Osteoblast (primary cell): Measurements from ENCODE around the gene PCDHGA6. TPM values are rescaled to one million over a fixed set of nuclear protein-coding genes. Genes with fewer than 3 reads are reported as not detected.

Experiments used
- DNase-seq: peaks from one replicate; pipeline ENCODE4 v3.0.0; 2011; ENCODE audit warnings: low spot score, mixed read lengths; ENCODE audit not compliant: insufficient read length; ENCODE audit errors: missing footprints
- H2AFZ ChIP-seq: 2 replicates; pipeline ENCODE4 v1.6.0; 2011; ENCODE audit warnings: mild to moderate bottlenecking, low read length
- H3K27ac ChIP-seq: 2 replicates; pipeline ENCODE4 v1.5.1; 2011; ENCODE audit warnings: mild to moderate bottlenecking, low read depth, low read length, moderate library complexity
- H3K27me3 ChIP-seq: 2 replicates; pipeline ENCODE4 v1.6.0; 2012; ENCODE audit warnings: mild to moderate bottlenecking, control low read depth, inconsistent platforms, low read length, moderate library complexity; ENCODE audit not compliant: insufficient read depth
- H3K36me3 ChIP-seq: 2 replicates; pipeline ENCODE4 v1.5.1; 2011; ENCODE audit warnings: mild to moderate bottlenecking, low read length, control low read depth, moderate library complexity; ENCODE audit not compliant: insufficient read depth
- H3K4me1 ChIP-seq: 2 replicates; pipeline ENCODE4 v1.5.1; 2011; ENCODE audit warnings: mild to moderate bottlenecking, low read length, control low read depth, moderate library complexity; ENCODE audit not compliant: insufficient read depth
- H3K4me2 ChIP-seq: 2 replicates; pipeline ENCODE4 v1.6.0; 2011; ENCODE audit warnings: mild to moderate bottlenecking, low read length; ENCODE audit not compliant: insufficient read depth
- H3K4me3 ChIP-seq: fragments of 200-600 bp; sonication (generic); 3 replicates; pipeline ENCODE4 v1.5.1; 2012; ENCODE audit warnings: mild to moderate bottlenecking, low read length, inconsistent platforms; ENCODE audit not compliant: insufficient read depth
- H3K79me2 ChIP-seq: 2 replicates; pipeline ENCODE4 v1.6.0; 2012; ENCODE audit warnings: mild to moderate bottlenecking, low read length, control low read depth, inconsistent platforms; ENCODE audit not compliant: insufficient read depth
- H3K9me3 ChIP-seq: 2 replicates; pipeline ENCODE4 v1.5.1; 2011; ENCODE audit warnings: low read depth, low read length, control low read depth
- H4K20me1 ChIP-seq: 2 replicates; pipeline ENCODE4 v1.6.0; 2012; ENCODE audit warnings: mild to moderate bottlenecking, low read length, control low read depth; ENCODE audit not compliant: insufficient read depth
- total RNA-seq: library from RNA; depleted of rRNA; stranded (reverse); fragments of >200 nt; gene quantifications from 2 replicates; pipeline ENCODE4 v1.2.3, GENCODE V29; 2012
- TF ChIP-seq, protein P1 (sequence below): IDR thresholded peaks from 2 replicates; pipeline ENCODE4 v1.5.1; 2011; ENCODE audit warnings: mild to moderate bottlenecking, low read depth, low read length, moderate library complexity; ENCODE audit errors: extremely low read depth

PCDHGA6 gene
- total RNA-seq, 1 donor = 5.1 TPM

DNA sequence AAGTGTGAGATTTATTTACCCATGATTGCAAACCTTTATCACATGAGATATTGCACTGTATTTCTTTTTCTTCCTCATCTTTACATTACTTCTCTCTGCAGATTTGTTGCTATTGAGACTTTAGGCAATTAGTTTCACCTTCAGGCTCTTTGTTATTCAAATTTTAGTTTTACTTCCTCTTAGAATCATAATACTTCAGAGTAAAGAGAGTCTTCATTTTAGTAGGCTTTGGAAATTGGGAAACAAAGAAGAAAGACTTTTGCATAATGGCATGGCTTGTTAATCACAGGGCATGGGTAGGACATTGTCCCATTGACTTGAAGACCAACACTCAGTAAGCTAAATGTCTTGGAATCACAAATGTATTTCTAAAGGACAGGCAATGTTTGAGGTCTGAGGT, 11.0 kb upstream of the PCDHGA6 start:
- peaks cover 33% of the 10 kb centered on the region for H3K9me3 ChIP-seq

GRCh38 chr5:141363952-141364660, 9.6 kb upstream of the PCDHGA6 start, which contains the start of gene PCDHGA5:
Gene PCDHGA5, plus strand, starts transcription at chr5:141364162. Its CDS starts 169 bp downstream, at chr5:141364331.
- Histone ChIP-seq H3K4me2 (peak within 1 kb of the TSS; percentile 36), H3K9me3 (peaks cover 33% of the 10 kb centered on the region), H3K4me3 (peak within 1 kb of the TSS; percentile 53), H3K27ac (no peak within 1 kb of the TSS), H3K36me3 (no peaks in the 10 kb centered on the region), H2AFZ (no peak within 1 kb of the TSS), H3K79me2 (no peaks in the 10 kb centered on the region), H3K4me1 (no peaks in the 10 kb centered on the region), H4K20me1 (no peaks in the 10 kb centered on the region), H3K27me3 (peaks cover 64% of the 10 kb centered on the region)
- no peak for DNase-seq
- TF ChIP-seq, protein P1, sequence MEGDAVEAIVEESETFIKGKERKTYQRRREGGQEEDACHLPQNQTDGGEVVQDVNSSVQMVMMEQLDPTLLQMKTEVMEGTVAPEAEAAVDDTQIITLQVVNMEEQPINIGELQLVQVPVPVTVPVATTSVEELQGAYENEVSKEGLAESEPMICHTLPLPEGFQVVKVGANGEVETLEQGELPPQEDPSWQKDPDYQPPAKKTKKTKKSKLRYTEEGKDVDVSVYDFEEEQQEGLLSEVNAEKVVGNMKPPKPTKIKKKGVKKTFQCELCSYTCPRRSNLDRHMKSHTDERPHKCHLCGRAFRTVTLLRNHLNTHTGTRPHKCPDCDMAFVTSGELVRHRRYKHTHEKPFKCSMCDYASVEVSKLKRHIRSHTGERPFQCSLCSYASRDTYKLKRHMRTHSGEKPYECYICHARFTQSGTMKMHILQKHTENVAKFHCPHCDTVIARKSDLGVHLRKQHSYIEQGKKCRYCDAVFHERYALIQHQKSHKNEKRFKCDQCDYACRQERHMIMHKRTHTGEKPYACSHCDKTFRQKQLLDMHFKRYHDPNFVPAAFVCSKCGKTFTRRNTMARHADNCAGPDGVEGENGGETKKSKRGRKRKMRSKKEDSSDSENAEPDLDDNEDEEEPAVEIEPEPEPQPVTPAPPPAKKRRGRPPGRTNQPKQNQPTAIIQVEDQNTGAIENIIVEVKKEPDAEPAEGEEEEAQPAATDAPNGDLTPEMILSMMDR = peak; percentile 27

More for the DNA sequence above, 11.0 kb upstream of the PCDHGA6 start:
- DNase-seq = no peak
- H3K36me3 ChIP-seq = no peaks in the 10 kb centered on the region
- H3K79me2 ChIP-seq = no peaks in the 10 kb centered on the region
- TF ChIP-seq, protein P1 = no peak
- no peak overlapping the region for H2AFZ ChIP-seq
- H4K20me1 ChIP-seq = no peaks in the 10 kb centered on the region
- H3K4me3 ChIP-seq = no peak overlapping the region
- H3K4me1 ChIP-seq = no peaks in the 10 kb centered on the region
- no peak overlapping the region for H3K27ac ChIP-seq
- H3K27me3 ChIP-seq = peaks cover 59% of the 10 kb centered on the region
- no peak overlapping the region for H3K4me2 ChIP-seq

GRCh38 chr5:141366016-141366896, 7.4 kb upstream of the PCDHGA6 start:
- Histone ChIP-seq H3K9me3 (peaks cover 30% of the 10 kb centered on the region), H2AFZ (no peak overlapping the region)
- TF ChIP-seq, protein P1 = no peak

More at GRCh38 chr5:141366016-141366896, 7.4 kb upstream of the PCDHGA6 start:
- Histone ChIP-seq H3K79me2 (no peaks in the 10 kb centered on the region), H3K4me2 (no peak overlapping the region), H4K20me1 (no peaks in the 10 kb centered on the region), H3K4me3 (no peak overlapping the region), H3K27me3 (peaks cover 56% of the 10 kb centered on the region), H3K4me1 (no peaks in the 10 kb centered on the region), H3K36me3 (no peaks in the 10 kb centered on the region), H3K27ac (no peak overlapping the region)
- no peak for DNase-seq
